GM12892 (cell line): ENCODE measurements around the gene AKR1B1.

Experiments
- POLR2A ChIP-seq: IDR thresholded peaks from 2 replicates; pipeline ENCODE4 v1.6.1; 2011; ENCODE audit warnings: low read depth, low read length, control low read depth
- POLR2AphosphoS5 ChIP-seq: IDR thresholded peaks from 2 replicates; pipeline ENCODE4 v1.6.1; 2011; ENCODE audit warnings: low read depth, low read length, control low read depth
- TAF1 ChIP-seq: IDR thresholded peaks from 2 replicates; pipeline ENCODE4 v1.6.1; 2011; ENCODE audit warnings: low read depth, mild to moderate bottlenecking, control low read depth, low read length, borderline replicate concordance

GRCh38 chr7:134505856-134506255 is 47.0 kb upstream of the AKR1B1 start:
- TF ChIP-seq POLR2A (no peak), TAF1 (no peak), POLR2AphosphoS5 (no peak)
